NB4 (cell line): ENCODE results near the gene CROCC2.

ENCODE experiments used
- DNase-seq: peaks from one replicate; pipeline ENCODE4 v3.0.0; 2010; ENCODE audit warnings: low read depth
- H3K4me3 ChIP-seq: one replicate; pipeline ENCODE4 v1.5.1; 2011; ENCODE audit warnings: mild to moderate bottlenecking, low read depth, low read length, moderate library complexity
- CTCF ChIP-seq: IDR thresholded peaks from one replicate; pipeline ENCODE4 v1.5.1; 2012; ENCODE audit warnings: low read depth, low read length
- MAX ChIP-seq: IDR thresholded peaks from 2 replicates; pipeline ENCODE4 v1.6.1; 2011; ENCODE audit warnings: low read depth, low read length
- MYC ChIP-seq: IDR thresholded peaks from 2 replicates; pipeline ENCODE4 v1.6.1; 2011; ENCODE audit warnings: low read depth, low read length
- POLR2A ChIP-seq: IDR thresholded peaks from 2 replicates; pipeline ENCODE4 v1.6.1; 2011; ENCODE audit warnings: mild to moderate bottlenecking; ENCODE audit not compliant: insufficient read length; ENCODE audit errors: extremely low read depth

CROCC2 gene

GRCh38 chr2:240933966-240934700, 28.0 kb downstream of the CROCC2 start:
- no peak overlapping the region for H3K4me3 ChIP-seq
- TF ChIP-seq CTCF (no peak), MYC (no peak), POLR2A (no peak), MAX (no peak)
- no peak for DNase-seq

GRCh38 chr2:240934701-240935102, 28.6 kb downstream of the CROCC2 start:
- no peak for DNase-seq
- no peak for TF ChIP-seq MAX
- no peak for TF ChIP-seq MYC
- TF ChIP-seq CTCF, result no peak
- TF ChIP-seq POLR2A, result no peak
- no peak overlapping the region for H3K4me3 ChIP-seq

- no peak for DNase-seq
- TF ChIP-seq MYC, result no peak
- no peak for TF ChIP-seq CTCF
- no peak for TF ChIP-seq MAX
- TF ChIP-seq POLR2A, result no peak
- no peak overlapping the region for H3K4me3 ChIP-seq
Measured at GRCh38 chr2:240935103-240935876, 29.2 kb downstream of the CROCC2 start.

- TF ChIP-seq MAX (no peak), CTCF (no peak), POLR2A (no peak), MYC (no peak)
- H3K4me3 ChIP-seq, result no peak overlapping the region
- no peak for DNase-seq
Measured at GRCh38 chr2:240936106-240936505, 30.0 kb downstream of the CROCC2 start.

GRCh38 chr2:240946046-240946445, 39.9 kb downstream of the CROCC2 start:
- no peak for DNase-seq
- H3K4me3 ChIP-seq, result no peak overlapping the region
- TF ChIP-seq CTCF, result no peak
- TF ChIP-seq MYC, result no peak
- TF ChIP-seq MAX, result no peak
- TF ChIP-seq POLR2A, result no peak
